SK-N-SH treated with all-trans-retinoic acid at 6 μM for 48 hours (cell line): ENCODE results near the gene DLG2.

ENCODE experiments used
- CSRNP3 ChIP-seq: fragments of 250-450 bp; sonication (Bioruptor Pico); IDR thresholded peaks from 2 replicates; pipeline ENCODE4 v1.5.1; 2021; ENCODE audit warnings: mild to moderate bottlenecking, moderate library complexity
- GLIS3 ChIP-seq: fragments of 250-450 bp; sonication (Bioruptor Pico); IDR thresholded peaks from 2 replicates; pipeline ENCODE4 v1.5.0; 2020; ENCODE audit warnings: mild to moderate bottlenecking, moderate library complexity
- ISL1 ChIP-seq: fragments of 250-450 bp; sonication (Bioruptor Pico); IDR thresholded peaks from 2 replicates; pipeline ENCODE4 v2.1.2; 2022; ENCODE audit warnings: mild to moderate bottlenecking, moderate library complexity
- PATZ1 ChIP-seq: fragments of 250-450 bp; sonication (Bioruptor Pico); IDR thresholded peaks from 2 replicates; pipeline ENCODE4 v1.8.0; 2020; ENCODE audit warnings: mild to moderate bottlenecking, moderate library complexity, borderline replicate concordance
- SNAI2 ChIP-seq: fragments of 250-450 bp; sonication (Bioruptor Pico); IDR thresholded peaks from 2 replicates; pipeline ENCODE4 v1.5.0; 2020; ENCODE audit warnings: mild to moderate bottlenecking, moderate library complexity
- TOX ChIP-seq: fragments of 250-450 bp; sonication (Bioruptor Pico); IDR thresholded peaks from 2 replicates; pipeline ENCODE4 v1.8.0; 2021; ENCODE audit warnings: mild to moderate bottlenecking, moderate library complexity, borderline replicate concordance
- ZFP3 ChIP-seq: fragments of 250-450 bp; sonication (Bioruptor Pico); IDR thresholded peaks from 2 replicates; pipeline ENCODE4 v1.5.0; 2020; ENCODE audit warnings: mild to moderate bottlenecking, moderate library complexity
- ZFP30 ChIP-seq: fragments of 450-650 bp; formaldehyde crosslinking; IDR thresholded peaks from 2 replicates; pipeline ENCODE4 v1.5.0; 2022; ENCODE audit warnings: mild to moderate bottlenecking, moderate library complexity
- ZNF8 ChIP-seq: fragments of 450-650 bp; formaldehyde crosslinking; IDR thresholded peaks from 2 replicates; pipeline ENCODE4 v1.5.0; 2020; ENCODE audit warnings: mild to moderate bottlenecking, moderate library complexity

GRCh38 chr11:83663446-83663845, 1963.7 kb downstream of the DLG2 start:
- no peak for TF ChIP-seq SNAI2
- peak; percentile 33; the same call in 1 of the 2 replicates for TF ChIP-seq ISL1
- TF ChIP-seq PATZ1 (CRISPR knock-in tag) = no peak
- TF ChIP-seq ZFP3 (CRISPR knock-in tag) = no peak
- TF ChIP-seq CSRNP3 = no peak
- no peak for TF ChIP-seq ZFP30 (CRISPR knock-in tag)
- TF ChIP-seq GLIS3 (CRISPR knock-in tag) = no peak
- no peak for TF ChIP-seq TOX (CRISPR knock-in tag)
- TF ChIP-seq ZNF8 (CRISPR knock-in tag) = no peak
